ENCODE measurements around the gene GLB1L3.

Gene GLB1L3

DNA sequence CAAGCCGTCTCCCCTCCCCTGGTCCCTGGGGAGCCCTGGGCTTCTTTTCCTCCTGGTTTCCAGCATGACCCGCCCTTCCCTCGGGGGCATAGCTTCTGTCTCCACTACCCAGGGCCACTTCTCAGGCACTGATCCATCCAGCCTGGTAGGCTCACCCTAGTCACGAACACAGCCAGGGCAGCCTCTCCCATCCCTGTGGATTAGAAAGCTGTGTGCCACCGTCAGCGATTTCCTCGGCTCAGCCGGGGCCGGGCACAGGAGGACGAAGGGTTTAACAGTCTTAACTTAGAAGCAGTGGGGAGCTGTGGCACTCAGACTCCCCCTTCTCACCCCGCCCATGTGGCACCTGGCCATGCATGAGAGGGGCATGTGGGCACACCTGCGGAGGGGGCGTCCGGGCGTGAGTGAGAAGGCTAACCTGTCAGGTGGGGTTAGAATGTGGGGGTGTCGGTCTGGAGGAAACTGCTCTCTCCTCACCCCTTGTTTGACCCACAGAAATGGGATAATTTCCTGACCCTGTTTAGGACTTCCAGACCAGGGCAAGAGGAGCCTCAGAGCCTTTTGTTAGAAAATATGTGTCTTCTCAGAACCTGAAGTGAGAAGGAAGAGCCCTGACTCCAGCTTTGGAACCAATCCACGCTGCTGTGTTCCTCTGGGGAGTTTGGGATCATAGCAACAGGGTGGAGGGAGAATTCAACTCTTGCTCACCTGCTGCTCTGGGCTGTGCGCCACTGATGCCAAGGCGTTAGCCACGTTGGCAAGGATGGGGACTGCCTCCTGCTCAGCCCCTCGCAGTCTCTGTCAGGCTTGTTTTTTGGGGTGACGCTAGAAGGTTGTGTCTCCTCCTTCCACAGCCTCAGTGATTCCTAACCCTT lies 70.2 kb downstream of the GLB1L3 start:
- no peak for DNase-seq

- DNase-seq: no peak
Observed at GRCh38 chr11:134346976-134347350, 70.8 kb downstream of the GLB1L3 start.

DNA sequence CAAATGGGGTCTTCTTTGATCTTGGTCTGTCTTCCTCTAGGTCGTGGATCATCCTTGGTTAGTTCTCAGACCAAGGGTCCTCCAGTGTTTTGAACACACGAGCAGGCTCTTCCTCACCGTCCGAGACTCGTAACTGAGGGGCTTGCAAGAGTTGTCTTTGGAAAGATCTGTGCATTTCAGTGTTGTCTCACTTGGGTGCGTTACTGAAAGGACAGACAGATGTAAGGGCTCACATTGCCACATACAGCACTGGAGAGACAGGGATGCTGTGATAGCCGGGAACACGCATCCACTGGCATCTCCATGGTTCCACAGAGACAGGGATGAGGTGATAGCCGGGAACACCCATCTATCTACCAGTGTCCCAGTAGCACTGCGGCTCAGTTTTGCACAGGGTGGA lies 71.3 kb downstream of the GLB1L3 start:
- DNase-seq: no peak

DNA sequence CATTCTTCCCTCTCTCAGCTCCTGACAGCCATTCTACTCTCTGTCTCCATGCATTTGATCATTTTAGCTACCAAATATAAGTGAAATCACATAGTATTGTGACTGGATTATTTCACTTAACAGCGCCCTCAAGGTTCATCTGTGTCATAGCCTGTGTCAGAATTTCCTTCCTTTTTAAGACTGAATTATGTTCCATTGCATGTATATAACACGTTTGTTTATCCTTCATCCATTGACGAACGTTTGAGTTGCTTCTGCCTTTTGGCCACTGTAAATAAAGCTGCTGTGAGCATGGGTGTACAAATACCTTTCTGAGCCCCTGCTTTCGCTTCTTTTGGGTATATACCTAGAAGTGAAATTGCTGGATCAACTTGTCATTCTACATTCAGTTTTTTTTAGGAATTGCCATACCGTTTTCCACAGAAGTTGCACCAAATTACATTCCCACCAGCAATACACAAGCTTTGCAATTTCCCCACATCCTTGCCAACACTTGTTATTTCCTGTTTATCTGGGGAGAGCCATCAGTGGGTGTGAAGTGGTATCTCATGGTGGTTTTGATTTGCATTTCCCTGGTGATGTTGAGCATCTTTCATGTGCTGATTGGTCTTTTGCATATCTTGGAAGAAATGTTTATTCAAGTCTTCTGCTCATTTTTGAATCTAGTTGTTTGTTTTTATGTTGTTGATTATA lies 73.1 kb downstream of the GLB1L3 start:
- no peak for DNase-seq

- no peak for DNase-seq
Observed at GRCh38 chr11:134349802-134350355, 73.7 kb downstream of the GLB1L3 start.

DNA sequence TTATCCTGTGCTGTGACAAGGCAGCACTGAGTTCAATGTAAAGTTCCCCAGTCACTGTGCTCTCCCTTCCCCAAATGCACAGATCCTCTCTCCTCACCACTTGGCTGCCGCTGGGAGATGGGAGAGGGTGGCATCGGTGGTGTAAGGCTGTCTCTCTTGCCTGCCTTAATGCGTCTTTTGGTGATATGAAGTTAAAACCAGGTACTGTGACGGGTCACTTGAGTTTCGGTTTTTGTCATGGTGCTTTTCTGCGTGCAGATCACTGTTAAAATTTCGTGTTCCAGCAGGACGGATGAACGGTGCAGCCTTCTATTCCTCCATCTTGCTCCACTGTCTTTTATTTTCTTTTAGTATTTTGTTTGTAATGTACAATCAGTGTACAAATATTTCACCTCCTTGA lies 74.2 kb downstream of the GLB1L3 start:
- no peak for DNase-seq

DNA sequence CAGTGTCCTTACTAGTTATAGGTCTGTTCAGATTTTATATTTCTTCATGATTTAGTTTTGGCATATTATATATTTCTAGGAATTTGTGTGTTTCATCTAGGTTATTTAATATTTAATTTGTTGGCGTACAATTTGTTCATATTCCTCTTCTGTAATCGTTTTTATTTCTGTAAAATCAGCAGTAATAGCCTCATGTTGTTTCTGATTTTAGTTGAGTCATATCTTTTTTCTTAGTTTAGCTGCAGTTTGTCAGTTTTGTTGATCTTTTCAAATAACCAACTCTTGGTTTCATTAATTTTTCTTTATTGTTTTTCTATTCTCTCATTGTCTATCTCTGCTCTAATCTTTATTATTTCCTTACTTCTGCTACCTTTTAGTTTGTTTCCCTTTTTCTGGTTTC lies 75.9 kb downstream of the GLB1L3 start:
- DNase-seq: no peak

DNA sequence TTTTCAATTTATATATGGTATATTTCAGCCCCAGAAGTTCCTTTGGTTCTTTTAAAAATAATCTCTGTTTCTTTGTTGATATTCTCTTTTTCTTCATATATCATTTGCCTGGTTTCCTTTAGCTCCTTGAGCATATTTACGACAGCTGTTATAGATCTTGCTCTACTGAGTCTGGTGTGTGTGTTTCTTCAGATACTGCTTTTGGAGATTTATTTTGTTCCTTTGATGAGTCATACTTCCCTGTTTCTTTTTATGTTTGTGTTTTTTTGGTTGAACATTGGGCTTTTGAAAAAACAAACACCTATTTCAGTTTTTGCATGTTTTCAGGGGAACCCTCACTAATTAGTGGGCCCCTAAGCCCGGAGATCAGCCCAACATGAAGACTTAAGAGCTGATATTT lies 79.0 kb downstream of the GLB1L3 start:
- no peak for DNase-seq

DNA sequence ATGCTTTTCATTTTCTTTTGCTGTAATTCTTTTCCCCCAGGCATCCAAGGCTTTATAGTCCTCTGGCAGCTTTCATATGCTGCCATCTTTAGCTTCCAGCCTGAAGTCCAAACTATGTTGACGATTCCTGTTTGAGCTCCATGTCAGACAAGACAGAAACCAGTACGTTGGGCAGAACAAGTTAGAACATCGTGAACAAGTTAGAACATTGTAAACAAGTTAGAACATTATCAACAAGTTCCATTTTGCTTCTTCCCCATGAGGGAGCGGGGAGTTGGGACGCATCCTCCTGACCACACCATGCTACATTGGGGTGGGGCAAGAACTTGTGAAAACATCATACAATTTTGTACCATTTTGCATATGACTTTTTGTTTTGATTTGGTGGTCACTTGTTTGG lies 79.5 kb downstream of the GLB1L3 start:
- DNase-seq: no peak

DNA sequence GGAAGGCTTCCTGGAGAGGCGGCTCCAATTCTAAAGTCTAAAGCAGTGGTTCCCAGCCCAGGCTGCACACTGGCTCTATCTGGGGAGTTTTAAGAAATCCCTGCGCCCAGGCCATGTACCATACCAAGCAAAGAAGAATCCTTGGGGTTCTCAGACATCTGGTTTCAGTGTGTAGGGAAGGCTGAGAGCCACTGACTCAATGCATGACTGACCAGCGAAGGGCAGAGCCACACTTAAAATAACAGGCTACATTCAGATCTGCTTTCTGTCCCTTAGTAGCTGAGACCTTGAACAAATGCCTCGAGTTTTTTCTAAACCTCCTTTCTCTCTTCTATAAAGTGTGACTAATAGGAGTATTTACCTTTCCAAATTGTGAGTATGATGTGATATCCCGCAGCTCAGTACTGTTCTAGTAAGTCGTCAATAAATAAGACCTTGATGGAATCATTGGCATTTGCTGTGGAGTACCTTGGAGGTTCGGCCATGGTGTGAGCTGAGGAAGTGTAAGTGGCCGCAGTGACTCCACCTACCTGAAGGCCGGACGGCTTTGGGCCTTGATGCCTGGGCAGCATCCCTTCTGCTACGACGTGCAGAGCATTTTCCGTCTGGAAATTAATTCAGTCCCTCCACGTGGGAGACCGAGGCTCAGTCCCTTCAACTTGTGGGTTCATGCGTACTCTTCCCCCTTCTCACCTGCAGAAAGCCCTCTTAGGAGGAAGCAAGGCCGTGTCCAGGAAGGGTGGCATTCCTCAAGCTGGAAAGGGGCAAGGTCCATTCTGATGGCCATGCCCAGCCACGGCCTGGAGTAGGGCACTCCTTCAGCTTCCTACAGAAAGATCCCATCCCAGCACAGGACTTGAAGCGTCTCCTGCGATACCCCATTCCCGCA lies 80.7 kb downstream of the GLB1L3 start:
- DNase-seq: no peak

GRCh38 chr11:134357545-134357839 lies 81.3 kb downstream of the GLB1L3 start:
- no peak for DNase-seq

DNA sequence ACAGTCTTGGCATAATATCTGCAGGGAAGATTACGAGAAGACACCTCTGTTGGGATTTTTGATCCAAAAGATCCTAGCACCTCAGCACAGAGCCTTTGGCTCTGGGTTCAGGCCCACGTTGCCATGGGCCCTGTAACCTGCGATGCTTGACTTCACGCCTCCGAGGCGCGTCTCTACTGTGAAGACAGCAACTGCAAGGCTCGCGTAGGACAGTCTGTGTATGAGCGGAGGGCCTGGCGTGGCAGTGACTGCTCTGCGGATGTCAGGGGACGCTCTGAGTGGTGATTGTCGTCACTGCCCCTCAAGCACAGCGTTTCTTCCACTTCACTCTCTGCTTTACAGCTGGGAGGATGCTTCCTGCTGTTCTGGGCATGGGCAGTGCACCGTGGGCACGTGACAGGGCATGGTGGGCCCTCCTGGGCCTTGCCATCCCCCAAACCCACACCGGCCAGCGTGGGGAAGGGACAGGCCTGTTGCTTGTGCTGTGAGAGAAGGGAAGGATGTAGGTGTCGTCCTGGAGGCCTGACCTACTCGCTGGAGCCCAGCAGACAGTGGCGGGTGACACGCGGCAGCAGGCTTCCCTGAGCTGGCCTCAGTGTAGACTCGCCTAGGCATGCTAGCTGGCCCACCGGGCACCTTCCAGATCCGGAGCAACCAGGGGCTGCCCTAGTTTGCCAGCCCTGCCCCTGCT lies 82.1 kb downstream of the GLB1L3 start:
- no peak for DNase-seq

- no peak for DNase-seq
Observed at GRCh38 chr11:134358856-134359490, 82.8 kb downstream of the GLB1L3 start.

- no peak for DNase-seq
Observed at GRCh38 chr11:134359646-134360045, 83.5 kb downstream of the GLB1L3 start.

DNA sequence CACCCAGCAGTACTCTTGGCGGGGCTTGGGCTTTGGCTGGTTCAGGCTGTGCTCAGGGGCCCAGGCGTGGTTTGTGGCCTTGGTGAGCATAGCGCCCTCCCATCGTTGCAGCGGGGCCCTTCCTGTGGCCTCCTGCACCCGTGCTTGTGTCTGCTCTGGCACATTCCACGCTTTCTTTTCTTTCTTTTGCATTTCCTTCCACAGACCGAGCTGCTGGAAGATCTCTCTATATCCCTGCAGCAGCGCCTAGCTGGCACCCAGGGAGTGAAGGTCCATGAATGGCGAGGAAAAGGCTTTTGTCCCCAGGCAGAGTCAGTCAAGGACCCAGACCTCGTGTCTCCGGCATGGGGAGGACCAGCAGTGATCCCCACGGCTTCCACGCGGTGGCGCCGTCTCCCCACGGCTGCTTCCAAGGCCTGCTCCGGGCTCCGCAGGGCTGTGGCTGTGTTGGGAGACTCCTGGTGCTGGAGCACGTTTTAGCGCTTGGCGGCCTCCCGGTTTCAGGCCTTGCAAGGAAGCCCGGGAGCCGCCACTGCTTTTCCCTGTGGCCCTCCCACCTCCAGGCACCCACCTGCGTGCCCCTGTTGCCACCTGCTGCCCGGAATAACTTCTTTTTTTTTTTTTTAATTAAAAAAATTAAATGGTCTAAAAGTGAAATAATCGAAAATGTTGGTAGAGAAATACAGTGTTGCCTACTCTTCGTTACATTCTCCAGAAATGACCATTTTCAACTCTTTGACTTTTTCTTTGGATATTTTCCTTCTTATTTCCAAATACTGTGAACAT lies 84.1 kb downstream of the GLB1L3 start:
- peak; percentile 60 for DNase-seq

GRCh38 chr11:134361661-134362060 lies 85.5 kb downstream of the GLB1L3 start:
- no peak for DNase-seq

DNA sequence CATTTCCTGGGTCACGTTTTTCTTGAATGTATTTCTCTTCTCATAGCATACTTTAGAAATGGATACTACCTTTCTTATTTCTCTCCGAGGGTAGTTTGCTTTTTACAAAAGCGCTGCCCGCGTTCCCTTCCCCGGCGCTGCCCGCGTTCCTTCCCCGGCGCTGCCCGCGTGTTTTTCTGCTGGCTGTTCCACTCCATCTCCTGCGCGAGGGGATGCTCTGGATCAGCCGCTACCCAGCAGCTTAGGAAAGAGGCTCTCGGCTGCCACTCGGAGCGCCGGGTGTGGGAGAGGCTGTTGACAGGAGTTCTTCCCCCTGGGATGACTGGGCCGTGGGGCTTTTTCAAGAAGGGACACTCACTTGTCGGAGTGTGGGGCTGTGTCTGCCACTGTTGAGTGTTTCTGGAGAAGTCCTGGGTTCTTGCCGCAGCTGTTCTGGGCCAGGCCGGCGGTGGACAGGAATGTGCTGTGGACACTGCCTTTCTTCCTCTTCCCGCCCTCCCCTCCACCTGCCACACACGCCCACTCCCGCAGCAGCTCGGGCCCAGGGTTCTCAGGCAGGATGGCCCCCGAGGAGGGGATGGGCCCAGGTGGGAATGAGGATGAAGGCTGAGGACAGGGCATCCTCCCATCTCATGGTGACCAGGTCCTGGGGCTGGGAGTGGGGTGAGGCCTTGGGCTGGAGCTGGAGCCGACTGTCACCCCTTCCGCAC lies 86.2 kb downstream of the GLB1L3 start:
- no peak for DNase-seq

DNA sequence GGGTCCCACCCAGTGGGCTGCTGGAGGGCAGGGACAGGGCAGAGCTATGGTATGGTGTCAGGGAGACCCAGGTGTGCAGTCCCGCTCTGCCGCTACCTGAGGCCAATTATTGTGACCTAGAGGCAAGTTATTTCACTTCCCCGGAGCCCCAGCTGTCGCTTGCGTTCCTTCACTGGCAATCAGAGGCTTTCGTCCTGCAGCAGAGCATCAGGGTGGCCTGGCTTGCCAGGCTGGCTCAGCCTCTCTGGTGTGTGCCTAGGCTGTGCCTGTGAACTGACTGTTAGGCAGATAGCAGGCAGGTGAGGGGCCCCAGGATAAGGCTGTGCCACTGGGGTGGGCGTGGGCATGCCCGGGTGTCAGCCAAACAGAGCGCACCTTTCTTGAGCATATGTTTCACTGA lies 87.0 kb downstream of the GLB1L3 start:
- DNase-seq: no peak

DNA sequence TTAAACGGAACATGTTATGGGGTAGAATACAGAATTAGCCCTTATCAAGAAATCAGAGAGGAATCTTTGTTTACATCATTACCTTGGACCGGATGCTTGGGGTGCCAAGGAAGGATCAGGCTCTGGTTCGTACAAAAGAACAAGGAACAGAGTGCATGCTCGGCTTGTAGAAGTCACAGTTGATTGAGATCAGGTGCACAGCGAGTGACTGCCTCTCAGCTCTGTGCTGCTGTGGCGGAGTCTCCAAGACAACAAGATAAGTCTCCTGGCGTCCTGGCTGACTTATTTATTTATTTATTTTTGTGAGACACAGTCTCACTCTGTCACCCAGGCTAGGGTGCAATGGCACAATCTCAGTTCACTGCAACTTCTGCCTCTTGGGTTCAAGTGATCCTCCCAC lies 87.4 kb downstream of the GLB1L3 start:
- no peak for DNase-seq

GRCh38 chr11:134364261-134364660 lies 88.1 kb downstream of the GLB1L3 start:
- DNase-seq: no peak

All from kidney glomerular epithelial cell (primary cell).